ENCODE measurements around the gene FBXO46. TPM values are rescaled to one million over a fixed set of nuclear protein-coding genes. Genes with fewer than 3 reads are reported as not detected.
"Not testable (repeated sequence)": the region's sequence is repeated elsewhere in the genome, so short reads cannot be mapped to it uniquely, and the experiment has no call there.

Gene FBXO46
- total RNA-seq, 2 experiments from 2014 or later = 34.4 to 36.4 TPM

GRCh38 chr19:45739498-45740439 is 9.1 kb upstream of the FBXO46 start:
- Mint-ChIP-seq H3K27ac (no peak overlapping the region), H3K9me3 (no peaks in the 10 kb centered on the region), H3K4me3 (no peak overlapping the region), H3K27me3 (peaks cover 10% of the 10 kb centered on the region), H3K36me3 (ENCODE audit: low read depth) (no peaks in the 10 kb centered on the region), H3K4me1 (no peaks in the 10 kb centered on the region)
- CTCF ChIA-PET = interaction anchor here (0.5 kb wide), 1 partner anchor 10 kb away, joined by 5 read pairs; no protein-coding TSS in a partner anchor
- no peak for DNase-seq
- POLR2A ChIA-PET = interaction anchor here (0.9 kb wide), 1 partner anchor 9 kb away, joined by 3 read pairs; the partner anchor contains the start of gene FBXO46

DNA sequence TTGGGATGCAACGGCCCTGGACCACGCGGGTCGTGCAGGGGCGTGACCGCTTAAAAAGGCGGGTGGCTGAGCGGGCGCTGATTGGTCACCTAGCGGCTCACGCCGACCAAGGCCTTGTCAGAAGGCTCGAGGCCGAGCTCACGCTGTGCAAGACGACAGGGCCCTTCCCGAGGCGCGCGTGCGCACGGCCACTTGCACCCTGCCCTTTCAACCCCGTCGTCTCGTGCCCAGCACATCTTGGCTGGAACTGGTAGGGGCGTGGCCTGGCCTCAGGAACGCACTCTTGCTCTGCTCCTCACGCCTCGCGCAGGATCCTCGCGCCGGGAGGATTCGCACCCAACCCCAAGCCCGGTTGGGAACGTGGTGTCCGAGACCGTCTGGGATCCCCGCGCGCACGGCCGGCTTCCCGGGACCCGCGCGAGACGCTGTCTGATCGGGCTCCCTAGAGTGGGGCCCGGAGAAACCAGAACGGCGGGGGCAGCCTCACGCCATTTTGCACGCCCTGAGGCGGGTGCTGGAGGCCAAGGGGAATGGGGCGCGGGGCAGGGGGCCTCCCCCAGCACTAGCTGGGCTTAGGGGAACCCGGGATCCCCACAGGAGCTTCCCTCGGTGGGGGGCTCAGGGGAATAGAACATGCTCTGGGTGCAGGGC is 2.6 kb upstream of the FBXO46 start, which contains the start of gene MEIOSIN:
TSS of gene MEIOSIN (plus strand) at position 280 of the 651 bp plus-strand sequence. CDS start 1,938 bp downstream, outside the sequence.
- Mint-ChIP-seq H3K4me3 (no peak within 1 kb of the TSS), H3K36me3 (ENCODE audit: low read depth) (peaks cover under 1% of the 10 kb centered on the region), H3K27ac (no peak within 1 kb of the TSS), H3K9me3 (no peaks in the 10 kb centered on the region), H3K27me3 (no peaks in the 10 kb centered on the region), H3K4me1 (peaks cover 21% of the 10 kb centered on the region)
- ChIA-PET POLR2A (no interaction called here), CTCF (interaction anchor here (1.0 to 4.3 kb wide), 2 partner anchors 36 to 37 kb away, joined by 7 to 24 read pairs; partner anchors contain the start of gene SIX5)
- no peak for DNase-seq

GRCh38 chr19:45729800-45730290 is 851 bp downstream of the FBXO46 start:
- no peak for DNase-seq
- Mint-ChIP-seq H3K27ac (peak overlapping the region; percentile 79), H3K27me3 (no peaks in the 10 kb centered on the region), H3K4me3 (peak overlapping the region; percentile 94), H3K4me1 (peaks cover 34% of the 10 kb centered on the region), H3K9me3 (no peaks in the 10 kb centered on the region), H3K36me3 (ENCODE audit: low read depth) (peaks cover 3% of the 10 kb centered on the region)
- POLR2A ChIA-PET = interaction anchor here (1.0 to 3.2 kb wide), 10 partner anchors 9 to 134 kb away, joined by 3 to 27 read pairs (median 3); partner anchors contain the start of genes DMWD, QPCTL and SIX5
- CTCF ChIA-PET = interaction anchor here (1.5 to 4.3 kb wide), 5 partner anchors 10 to 87 kb away, joined by 9 to 24 read pairs (median 14); partner anchors contain the start of genes QPCTL, SIX5 and SNRPD2

DNA sequence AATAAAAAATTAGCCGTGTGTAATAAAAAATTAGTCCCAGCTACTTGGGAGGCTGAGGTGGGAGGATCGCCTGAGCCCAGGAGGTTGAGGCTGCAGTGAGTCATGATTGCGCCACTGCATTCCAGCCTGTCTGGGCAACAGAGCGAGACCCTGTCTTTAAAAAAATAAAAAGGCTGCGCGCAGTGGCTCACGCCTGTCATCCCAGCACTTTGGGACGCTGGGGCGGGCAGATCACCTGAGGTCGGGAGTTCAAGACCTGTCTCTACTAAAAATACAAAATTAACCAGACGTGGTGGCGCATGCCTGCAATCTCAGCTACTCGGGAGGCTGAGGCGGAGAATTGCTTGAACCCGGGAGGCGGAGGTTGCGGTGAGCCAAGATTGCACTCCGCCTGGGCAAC is 2.0 kb downstream of the FBXO46 start:
- H3K27ac Mint-ChIP-seq; DNase-seq; H3K9me3 Mint-ChIP-seq; H3K36me3 Mint-ChIP-seq (ENCODE audit: low read depth); CTCF ChIA-PET; H3K4me3 Mint-ChIP-seq; POLR2A ChIA-PET; H3K27me3 Mint-ChIP-seq: not testable (repeated sequence)
- peaks cover 38% of the 10 kb centered on the region for H3K4me1 Mint-ChIP-seq

GRCh38 chr19:45720065-45720464 is 10.6 kb downstream of the FBXO46 start:
- not testable (repeated sequence) for H3K27ac Mint-ChIP-seq, H3K4me3 Mint-ChIP-seq, H3K9me3 Mint-ChIP-seq, DNase-seq, H3K27me3 Mint-ChIP-seq
- peaks cover 32% of the 10 kb centered on the region for H3K36me3 Mint-ChIP-seq (ENCODE audit: low read depth)
- CTCF ChIA-PET = interaction anchor here (1.6 kb wide), 1 partner anchor 10 kb away, joined by 9 read pairs; the partner anchor contains the start of gene FBXO46
- POLR2A ChIA-PET = interaction anchor here (1.2 to 2.6 kb wide), 2 partner anchors 10 to 13 kb away, joined by 3 to 11 read pairs; partner anchors contain the start of gene FBXO46
- peaks cover 46% of the 10 kb centered on the region for H3K4me1 Mint-ChIP-seq

DNA sequence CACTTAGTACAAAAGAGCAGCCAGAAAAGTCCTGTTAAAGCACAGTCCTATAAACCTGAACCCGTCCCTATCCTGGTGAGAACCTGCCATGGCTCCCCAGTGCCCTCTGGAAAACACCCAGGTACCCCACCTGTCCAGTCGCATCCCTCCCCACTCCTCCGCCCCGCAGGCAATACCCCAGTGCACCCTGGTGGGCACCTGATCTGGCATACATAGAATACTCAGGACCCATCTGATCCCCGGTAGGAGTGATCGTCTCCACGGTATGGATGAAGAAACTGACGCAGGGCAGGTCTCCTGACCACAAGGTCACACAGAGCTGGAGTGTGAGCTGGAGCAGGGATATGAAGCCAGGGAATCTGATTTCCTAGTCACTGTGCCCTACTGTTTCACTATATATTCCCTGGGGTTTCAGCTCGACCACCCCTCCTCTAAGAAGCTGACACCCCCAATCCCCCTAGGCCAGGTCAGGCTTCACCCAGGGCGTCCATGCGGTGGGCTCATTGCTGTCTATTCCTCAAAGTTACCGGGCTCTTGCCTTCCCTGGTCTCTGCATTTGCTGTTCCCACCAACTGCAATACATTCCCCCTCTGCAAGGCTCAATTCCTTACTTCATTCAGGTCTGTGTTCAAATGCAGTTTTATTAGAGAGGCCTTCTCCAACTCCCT is 12.6 kb downstream of the FBXO46 start:
- Mint-ChIP-seq H3K4me1 (peaks cover 47% of the 10 kb centered on the region), H3K9me3 (no peaks in the 10 kb centered on the region), H3K36me3 (ENCODE audit: low read depth) (peaks cover 31% of the 10 kb centered on the region), H3K4me3 (peak overlapping the region; percentile 96), H3K27ac (peak overlapping the region; percentile 88), H3K27me3 (no peaks in the 10 kb centered on the region)
- DNase-seq = no peak
- POLR2A ChIA-PET = interaction anchor here (1.1 to 4.4 kb wide), 11 partner anchors 8 to 185 kb away, joined by 3 to 31 read pairs (median 8); partner anchors contain the start of genes FBXO46, QPCTL, SIX5 and SNRPD2
- CTCF ChIA-PET = interaction anchor here (0.6 to 4.6 kb wide), 8 partner anchors 7 to 210 kb away, joined by 3 to 70 read pairs (median 6); partner anchors contain the start of genes FBXO46, QPCTL, SIX5 and SNRPD2

DNA sequence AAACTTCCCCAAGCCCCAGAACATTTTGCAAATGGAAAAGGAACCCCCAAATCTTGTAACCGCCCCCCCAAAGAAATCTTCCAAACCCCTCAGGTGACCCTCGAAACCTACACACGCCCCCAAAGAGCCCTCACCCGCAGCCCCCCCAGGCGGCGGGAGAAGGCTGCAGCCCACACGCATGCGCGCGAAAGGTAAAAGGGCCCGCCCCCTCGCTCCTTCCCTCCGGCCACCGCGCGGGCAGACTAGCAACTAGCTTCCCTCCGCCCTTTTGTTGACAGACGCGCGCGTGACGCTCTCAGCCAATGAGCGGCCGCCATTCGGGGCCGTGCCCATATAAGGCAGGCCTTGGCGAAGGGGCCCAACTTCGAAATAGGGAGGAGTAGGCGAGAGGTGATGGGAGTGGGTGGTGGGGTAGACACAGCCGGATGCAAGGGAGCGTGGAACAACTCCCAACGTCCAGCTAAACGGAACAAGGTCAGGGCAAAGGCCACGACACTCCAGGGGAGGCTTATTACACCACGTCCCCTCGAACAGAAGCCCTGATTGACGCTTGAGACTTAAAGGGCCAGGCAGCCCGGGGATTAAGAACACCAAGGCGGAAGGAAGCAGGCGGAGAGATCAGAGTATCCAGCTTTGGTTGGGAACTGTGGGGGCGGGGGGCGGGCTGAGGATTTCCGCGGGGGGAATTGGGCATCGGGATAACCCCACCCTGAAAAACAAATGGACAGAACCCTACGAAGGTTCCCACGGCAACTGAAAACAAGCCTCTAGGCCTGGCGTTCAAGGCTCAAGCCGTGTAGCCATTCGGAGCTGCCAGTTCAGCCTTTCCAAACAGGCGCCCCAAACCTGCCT is 13.3 kb downstream of the FBXO46 start:
- Mint-ChIP-seq H3K9me3 (no peaks in the 10 kb centered on the region), H3K27ac (peak overlapping the region; percentile 88), H3K36me3 (ENCODE audit: low read depth) (peaks cover 31% of the 10 kb centered on the region), H3K4me3 (peak overlapping the region; percentile 96), H3K27me3 (no peaks in the 10 kb centered on the region), H3K4me1 (peaks cover 47% of the 10 kb centered on the region)
- DNase-seq = peak; percentile 99
- ChIA-PET CTCF (interaction anchor here (0.6 to 4.6 kb wide), 24 partner anchors 8 to 825 kb away, joined by 3 to 70 read pairs (median 4); partner anchors contain the start of genes FBXO46, QPCTL, SIX5 and SNRPD2), POLR2A (interaction anchor here (0.7 to 4.4 kb wide), 15 partner anchors 8 to 249 kb away, joined by 3 to 31 read pairs (median 4); partner anchors contain the start of genes FBXO46, FOSB, IRF2BP1 and QPCTL)

DNA sequence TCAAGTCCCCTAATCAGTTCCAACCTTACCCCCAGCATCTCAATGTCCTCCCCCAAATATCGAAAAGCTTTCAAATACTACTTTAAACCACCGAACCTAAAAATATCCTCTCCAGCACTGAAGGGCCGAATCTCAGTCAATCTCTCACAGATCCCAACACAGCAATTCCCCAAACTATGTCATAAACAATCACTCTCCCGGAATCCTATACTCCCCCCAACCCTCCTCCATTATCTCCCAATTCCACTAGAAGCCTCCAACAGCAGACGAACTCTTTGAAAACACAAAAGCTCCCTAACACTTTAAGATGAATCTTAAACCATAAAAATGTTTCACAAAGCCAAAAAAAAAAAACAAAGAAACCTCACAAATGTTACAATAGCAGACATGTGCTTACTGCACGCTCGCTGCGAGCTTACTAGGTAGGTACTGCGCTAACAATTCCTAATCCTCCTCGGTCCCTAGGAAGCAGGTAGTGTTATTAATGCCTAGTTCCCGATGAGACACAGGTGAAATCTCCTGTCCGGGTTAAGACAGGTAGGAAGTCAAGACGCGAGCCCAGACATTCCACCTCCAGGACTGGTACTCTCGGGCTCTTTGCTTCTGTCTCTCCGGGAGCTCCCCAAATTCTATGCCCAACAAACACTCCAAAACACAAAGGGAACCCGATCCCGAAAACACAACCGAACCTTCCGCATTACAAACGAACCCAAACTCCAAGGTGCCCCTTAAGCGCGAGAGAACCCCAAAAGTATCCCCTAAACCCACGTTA is 14.2 kb downstream of the FBXO46 start:
- POLR2A ChIA-PET = interaction anchor here (0.7 to 4.4 kb wide), 12 partner anchors 7 to 248 kb away, joined by 3 to 31 read pairs (median 6); partner anchors contain the start of genes FBXO46, FOSB, IRF2BP1 and QPCTL
- Mint-ChIP-seq H3K4me1 (peaks cover 45% of the 10 kb centered on the region), H3K9me3 (no peaks in the 10 kb centered on the region)

GRCh38 chr19:45715139-45715538 is 15.6 kb downstream of the FBXO46 start:
- H3K36me3 Mint-ChIP-seq (ENCODE audit: low read depth) = peaks cover 32% of the 10 kb centered on the region
- peaks cover 48% of the 10 kb centered on the region for H3K4me1 Mint-ChIP-seq
- ChIA-PET CTCF (interaction anchor here (0.9 to 4.6 kb wide), 6 partner anchors 15 to 73 kb away, joined by 3 to 70 read pairs (median 14); partner anchors contain the start of genes FBXO46, QPCTL, SIX5 and SNRPD2), POLR2A (interaction anchor here (1.3 to 4.4 kb wide), 3 partner anchors 8 to 24 kb away, joined by 7 to 31 read pairs (median 29); partner anchors contain the start of genes FBXO46, QPCTL and SNRPD2)
- no peak overlapping the region for H3K27ac Mint-ChIP-seq
- no peak for DNase-seq
- H3K27me3 Mint-ChIP-seq = no peaks in the 10 kb centered on the region
- H3K4me3 Mint-ChIP-seq = no peak overlapping the region
- H3K9me3 Mint-ChIP-seq = no peaks in the 10 kb centered on the region

More for the DNA sequence above, 14.2 kb downstream of the FBXO46 start:
- CTCF ChIA-PET = interaction anchor here (0.6 to 4.6 kb wide), 22 partner anchors 9 to 826 kb away, joined by 3 to 70 read pairs (median 5); partner anchors contain the start of genes FBXO46, QPCTL, SIX5 and SNRPD2
- peak overlapping the region; percentile 96 for H3K4me3 Mint-ChIP-seq
- H3K27ac Mint-ChIP-seq = peak overlapping the region; percentile 88
- no peak for DNase-seq
- peaks cover 30% of the 10 kb centered on the region for H3K36me3 Mint-ChIP-seq (ENCODE audit: low read depth)
- H3K27me3 Mint-ChIP-seq = no peaks in the 10 kb centered on the region

- ChIA-PET POLR2A (interaction anchor here (1.1 kb wide), 1 partner anchor 10 kb away, joined by 3 read pairs; no protein-coding TSS in a partner anchor), CTCF (interaction anchor here (1.0 kb wide), 1 partner anchor 21 kb away, joined by 4 read pairs; the partner anchor contains the start of genes QPCTL and SNRPD2)
- Mint-ChIP-seq H3K4me1 (peaks cover 34% of the 10 kb centered on the region), H3K27me3 (no peaks in the 10 kb centered on the region), H3K27ac (no peak overlapping the region), H3K4me3 (no peak overlapping the region), H3K36me3 (ENCODE audit: low read depth) (peaks cover 28% of the 10 kb centered on the region), H3K9me3 (no peaks in the 10 kb centered on the region)
- no peak for DNase-seq
These were observed 17.6 kb downstream of the FBXO46 start for GRCh38 chr19:45713141-45713540.
